MG63 (cell line): Measurements from ENCODE around the gene NKD2. TPM values are rescaled to one million over a fixed set of nuclear protein-coding genes. Genes with fewer than 3 reads are reported as not detected.
"Not testable (repeated sequence)": the region's sequence is repeated elsewhere in the genome, so short reads cannot be mapped to it uniquely, and the experiment has no call there.

ENCODE experiments used
- DNase-seq: peaks from one replicate; pipeline ENCODE4 v3.0.0-alpha.2; 2020
- H3K27me3 ChIP-seq: fragments of 250-450 bp; sonication (Bioruptor Pico); 2 replicates; pipeline ENCODE4 v1.5.1; 2020; ENCODE audit warnings: mild to moderate bottlenecking, moderate library complexity
- H3K36me3 ChIP-seq: fragments of 250-450 bp; sonication (Bioruptor Pico); 2 replicates; pipeline ENCODE4 v1.5.1; 2020; ENCODE audit warnings: mild to moderate bottlenecking, moderate library complexity
- H3K4me3 ChIP-seq: fragments of 250-450 bp; sonication (Bioruptor Pico); 2 replicates; pipeline ENCODE4 v1.5.1; 2020; ENCODE audit warnings: mild to moderate bottlenecking, moderate library complexity
- H3K9me3 ChIP-seq: fragments of 250-450 bp; sonication (Bioruptor Pico); 2 replicates; pipeline ENCODE4 v1.5.1; 2020; ENCODE audit warnings: mild to moderate bottlenecking, moderate library complexity
- total RNA-seq: library from RNA; depleted of rRNA; stranded (reverse); fragments of >200 nt; shearing (Covaris generic); gene quantifications from 2 replicates; pipeline ENCODE4 v1.2.3, GENCODE V29; 2014; ENCODE audit warnings: low replicate concordance

Gene NKD2
- total RNA-seq, 1 experiment from 2014 or later = 3.4 TPM

DNA sequence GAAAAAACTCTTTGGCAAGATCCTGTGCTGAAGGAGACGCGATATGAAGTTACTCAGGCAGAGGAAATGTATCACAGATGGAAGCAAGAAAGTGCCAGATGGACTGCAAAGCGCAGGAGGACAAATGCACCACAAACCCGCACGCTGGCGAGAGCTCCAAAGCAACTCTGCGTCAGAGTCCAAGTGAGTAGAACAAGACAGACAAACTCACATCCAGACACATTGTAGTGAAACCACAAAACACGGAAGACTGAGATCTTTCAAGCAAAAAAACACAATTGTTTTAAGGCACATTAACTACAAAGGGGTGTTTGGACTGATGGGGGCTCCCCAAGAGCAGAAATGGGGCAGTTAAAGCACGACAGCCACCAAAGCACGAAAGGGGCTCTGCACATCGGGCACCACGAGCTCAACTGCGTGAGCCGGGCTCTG lies 39.2 kb upstream of the NKD2 start:
- Histone ChIP-seq H3K27me3 (no peaks in the 10 kb centered on the region), H3K9me3 (peaks cover 4% of the 10 kb centered on the region; the same call in 1 of the 2 replicates), H3K4me3 (peak overlapping the region; percentile 5; the same call in 1 of the 2 replicates), H3K36me3 (no peaks in the 10 kb centered on the region)
- peak; percentile 86 for DNase-seq

GRCh38 chr5:972575-972974 lies 36.0 kb upstream of the NKD2 start:
- H3K4me3 ChIP-seq, H3K27me3 ChIP-seq, DNase-seq, H3K9me3 ChIP-seq, H3K36me3 ChIP-seq: not testable (repeated sequence)

- Histone ChIP-seq H3K36me3 (no peaks in the 10 kb centered on the region), H3K9me3 (no peaks in the 10 kb centered on the region), H3K27me3 (no peaks in the 10 kb centered on the region), H3K4me3 (no peak overlapping the region)
- no peak for DNase-seq
Observed at GRCh38 chr5:976849-977751, 31.5 kb upstream of the NKD2 start.

DNA sequence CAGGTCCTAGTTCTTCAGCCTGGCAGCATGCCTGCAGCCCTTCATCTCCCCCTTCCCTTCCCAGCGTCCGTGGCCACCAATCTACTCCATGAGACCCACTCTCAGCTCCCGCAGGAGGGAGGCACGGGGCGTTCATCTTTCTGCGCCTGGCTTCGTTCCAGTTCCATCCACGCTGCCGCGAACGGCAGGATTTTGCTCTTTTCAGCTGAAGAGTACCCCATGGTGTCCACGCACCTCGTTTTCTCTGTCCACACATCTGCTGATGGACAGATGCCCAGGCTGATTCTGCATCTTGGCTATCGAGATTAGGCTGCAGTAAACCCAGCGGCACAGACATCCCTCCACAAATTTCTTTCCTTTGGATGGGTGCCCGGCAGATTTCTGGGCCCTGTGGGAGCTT lies 30.5 kb upstream of the NKD2 start:
- H3K27me3 ChIP-seq = no peaks in the 10 kb centered on the region
- no peaks in the 10 kb centered on the region for H3K9me3 ChIP-seq
- DNase-seq = no peak
- H3K4me3 ChIP-seq = no peak overlapping the region
- no peaks in the 10 kb centered on the region for H3K36me3 ChIP-seq

DNA sequence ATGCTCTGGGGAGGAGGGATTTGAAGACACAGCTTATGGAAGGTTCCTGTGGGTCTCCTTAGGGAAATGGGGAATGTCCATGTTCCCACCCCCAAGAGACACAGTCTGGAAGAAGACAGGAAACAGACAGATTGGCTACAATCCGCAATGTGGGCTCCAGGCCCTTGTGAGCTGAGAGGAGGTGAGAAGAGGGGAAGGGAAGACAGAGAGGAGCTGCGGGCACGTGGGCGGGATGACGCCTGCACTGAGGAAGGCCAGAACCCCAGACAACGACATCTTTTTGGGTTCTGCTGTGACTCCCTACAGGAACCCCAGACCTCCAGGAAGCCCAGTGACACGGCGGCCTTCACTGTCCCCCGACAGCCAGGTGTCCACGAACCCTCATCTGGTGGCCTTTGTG lies 29.9 kb upstream of the NKD2 start:
- Histone ChIP-seq H3K27me3 (no peaks in the 10 kb centered on the region), H3K9me3 (peaks cover under 1% of the 10 kb centered on the region; the same call in 1 of the 2 replicates), H3K36me3 (no peaks in the 10 kb centered on the region), H3K4me3 (no peak overlapping the region)
- no peak for DNase-seq

DNA sequence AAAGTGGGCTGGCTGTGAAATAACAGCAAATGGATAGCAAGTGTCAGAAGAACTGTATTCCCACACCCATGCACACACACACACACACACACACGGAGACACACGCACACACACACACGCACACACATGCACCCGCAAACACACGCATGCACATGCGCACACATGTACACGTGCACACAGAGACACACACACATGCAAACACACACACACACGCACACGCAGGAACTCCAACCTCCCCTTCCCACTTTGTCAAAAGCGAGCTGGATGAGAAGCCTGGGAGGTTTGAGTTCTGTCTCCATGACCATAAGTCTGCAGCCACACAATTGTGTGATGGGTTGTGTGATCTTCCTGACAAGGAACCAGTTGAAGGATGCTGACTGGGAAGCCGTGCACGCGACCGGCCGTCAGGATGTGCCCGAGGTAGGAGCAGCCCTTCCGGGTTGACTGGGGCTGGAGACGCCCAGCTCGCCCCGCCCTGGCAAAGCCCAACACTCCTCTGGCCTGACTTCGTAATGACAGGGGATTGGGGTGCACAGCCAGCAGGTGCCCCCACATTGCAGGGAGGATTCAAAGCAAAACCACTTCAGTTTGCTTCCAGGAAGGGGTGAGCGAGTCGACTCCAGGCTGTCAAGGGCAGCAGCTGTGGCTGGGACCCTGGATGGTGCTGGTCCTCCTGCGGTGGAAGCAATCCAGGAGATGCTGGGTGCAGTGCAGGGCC lies 29.3 kb upstream of the NKD2 start:
- no peak overlapping the region for H3K4me3 ChIP-seq
- no peaks in the 10 kb centered on the region for H3K27me3 ChIP-seq
- DNase-seq = no peak
- H3K36me3 ChIP-seq = no peaks in the 10 kb centered on the region
- peaks cover 6% of the 10 kb centered on the region for H3K9me3 ChIP-seq

DNA sequence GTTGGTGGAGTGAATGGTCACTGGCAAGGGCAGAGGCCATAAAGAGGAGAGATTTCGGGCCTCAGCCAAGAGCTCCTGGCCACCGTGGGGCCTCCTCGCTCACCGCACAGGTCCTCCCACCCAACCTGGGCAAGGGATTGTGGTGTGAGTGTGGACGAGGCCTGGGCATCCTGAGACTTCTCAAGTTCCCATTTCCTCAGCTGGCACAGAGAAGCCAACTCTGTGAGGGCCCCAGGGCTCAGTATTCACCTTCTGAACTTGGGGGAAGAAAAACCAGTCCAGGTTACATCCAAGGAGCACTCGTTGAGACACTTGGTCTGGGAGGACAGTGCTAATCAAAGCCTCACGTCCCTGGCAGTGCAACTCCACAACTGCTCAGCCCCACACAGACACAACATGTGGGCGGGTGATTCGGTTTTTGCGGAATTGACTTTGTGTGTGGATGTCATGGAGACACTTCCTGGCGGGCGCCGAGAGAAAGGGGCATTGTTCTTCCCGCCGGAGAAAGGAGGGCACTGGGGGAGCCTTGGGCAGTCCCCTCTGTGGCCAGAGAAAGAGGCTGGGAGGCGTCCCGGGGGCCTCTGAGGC lies 28.5 kb upstream of the NKD2 start:
- Histone ChIP-seq H3K4me3 (no peak overlapping the region), H3K36me3 (no peaks in the 10 kb centered on the region), H3K9me3 (peaks cover 14% of the 10 kb centered on the region), H3K27me3 (no peaks in the 10 kb centered on the region)
- DNase-seq = no peak

DNA sequence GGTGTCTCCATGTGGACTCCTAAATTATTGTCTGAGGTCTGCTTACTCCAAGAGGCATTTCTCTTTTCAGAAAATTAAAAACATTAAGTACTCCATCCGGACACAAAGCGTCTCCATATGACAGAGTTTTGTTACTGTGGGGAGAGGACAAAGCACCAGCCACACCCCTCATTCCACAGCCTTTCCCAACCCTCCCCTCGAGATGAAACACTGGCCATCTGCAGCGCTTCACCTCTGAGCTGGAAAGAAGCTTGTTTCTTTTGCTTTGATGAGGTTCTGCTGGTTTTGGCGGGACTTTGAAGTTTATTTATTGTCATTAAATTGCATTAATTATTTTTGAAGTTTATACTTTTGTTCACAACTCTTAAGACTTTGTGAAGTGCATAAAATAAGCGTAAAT lies 27.6 kb upstream of the NKD2 start:
- Histone ChIP-seq H3K9me3 (peaks cover 22% of the 10 kb centered on the region), H3K4me3 (no peak overlapping the region), H3K27me3 (no peaks in the 10 kb centered on the region), H3K36me3 (no peaks in the 10 kb centered on the region)
- peak; percentile 54 for DNase-seq

GRCh38 chr5:981456-981855 lies 27.1 kb upstream of the NKD2 start:
- no peak for DNase-seq
- Histone ChIP-seq H3K36me3 (no peaks in the 10 kb centered on the region), H3K27me3 (no peaks in the 10 kb centered on the region)

DNA sequence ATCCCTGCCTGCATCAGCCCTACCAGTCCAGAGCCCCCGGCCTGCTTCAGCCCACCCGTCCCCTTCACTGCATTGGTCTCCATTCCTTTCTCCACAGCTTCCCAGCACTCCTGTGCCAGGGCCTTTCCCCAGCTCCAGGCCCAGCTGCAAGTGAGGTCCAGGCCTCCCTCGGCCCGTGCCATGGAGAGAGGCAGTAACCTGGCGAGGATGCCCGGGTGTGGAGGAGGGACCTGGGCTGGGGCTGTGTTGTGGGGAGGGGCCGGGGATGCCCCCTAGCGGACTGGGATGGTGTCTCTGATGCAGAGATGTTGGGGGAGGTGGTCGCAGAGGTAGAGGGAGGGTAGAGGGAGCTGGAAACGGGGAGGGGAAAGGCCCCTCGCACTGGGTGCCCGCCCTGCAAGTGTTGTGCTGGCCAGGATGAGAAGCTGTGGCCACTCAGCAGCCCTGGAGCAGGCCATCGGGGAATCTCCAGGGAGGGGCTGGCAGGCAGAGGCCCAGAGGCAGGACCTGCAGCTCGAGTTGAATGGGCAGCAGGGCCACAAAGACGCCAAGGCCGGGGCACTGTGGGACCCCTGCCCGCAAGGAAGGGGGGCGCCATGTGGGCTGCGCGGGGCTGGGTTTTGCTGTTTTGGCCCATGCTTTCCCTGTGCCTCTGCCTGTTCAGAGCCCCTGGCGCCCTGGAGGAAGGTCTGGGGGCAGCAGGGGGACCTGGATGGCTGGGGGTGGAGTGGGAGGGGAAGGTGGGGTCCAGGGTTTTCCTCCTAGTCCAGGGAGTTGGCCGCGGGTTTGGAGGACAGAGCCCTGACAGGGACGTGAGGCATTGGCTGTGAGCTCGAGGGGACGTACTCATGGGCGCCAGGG lies 26.0 kb upstream of the NKD2 start:
- H3K9me3 ChIP-seq = peaks cover 37% of the 10 kb centered on the region
- DNase-seq = peak; percentile 70
- H3K27me3 ChIP-seq = no peaks in the 10 kb centered on the region
- no peak overlapping the region for H3K4me3 ChIP-seq
- no peaks in the 10 kb centered on the region for H3K36me3 ChIP-seq

More at GRCh38 chr5:981456-981855, 27.1 kb upstream of the NKD2 start:
- Histone ChIP-seq H3K9me3 (peaks cover 27% of the 10 kb centered on the region), H3K4me3 (no peak overlapping the region)

- Histone ChIP-seq H3K9me3 (peaks cover 38% of the 10 kb centered on the region), H3K36me3 (no peaks in the 10 kb centered on the region), H3K27me3 (no peaks in the 10 kb centered on the region), H3K4me3 (no peak overlapping the region)
- no peak for DNase-seq
Observed at GRCh38 chr5:983238-983524, 25.4 kb upstream of the NKD2 start.

DNA sequence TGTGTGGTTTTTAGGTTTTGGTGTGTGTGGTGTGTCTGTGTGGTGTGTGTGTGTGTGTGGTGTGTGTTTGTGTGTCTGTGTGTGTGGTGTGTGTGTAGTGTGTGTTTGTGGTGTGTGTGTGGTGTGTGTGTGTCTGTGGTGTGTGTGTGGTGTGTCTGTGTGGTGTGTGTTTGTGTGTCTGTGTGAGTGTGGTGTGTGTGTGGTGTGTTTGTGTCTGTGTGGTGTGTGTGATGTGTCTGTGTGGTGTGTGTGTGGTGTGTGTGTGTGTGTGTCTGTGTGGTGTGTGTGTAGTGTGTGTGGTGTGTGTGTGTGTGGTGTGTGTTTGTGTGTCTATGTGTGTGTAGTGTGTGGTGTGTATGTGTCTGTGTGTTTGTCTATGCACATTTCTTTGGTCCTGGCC lies 25.0 kb upstream of the NKD2 start:
- Histone ChIP-seq H3K4me3 (no peak overlapping the region), H3K27me3 (no peaks in the 10 kb centered on the region), H3K9me3 (peaks cover 41% of the 10 kb centered on the region), H3K36me3 (no peaks in the 10 kb centered on the region)
- DNase-seq = no peak

- Histone ChIP-seq H3K36me3 (no peaks in the 10 kb centered on the region), H3K27me3 (no peaks in the 10 kb centered on the region), H3K4me3 (no peak overlapping the region), H3K9me3 (peaks cover 41% of the 10 kb centered on the region)
- DNase-seq = no peak
Observed at GRCh38 chr5:984774-985173, 23.8 kb upstream of the NKD2 start.

DNA sequence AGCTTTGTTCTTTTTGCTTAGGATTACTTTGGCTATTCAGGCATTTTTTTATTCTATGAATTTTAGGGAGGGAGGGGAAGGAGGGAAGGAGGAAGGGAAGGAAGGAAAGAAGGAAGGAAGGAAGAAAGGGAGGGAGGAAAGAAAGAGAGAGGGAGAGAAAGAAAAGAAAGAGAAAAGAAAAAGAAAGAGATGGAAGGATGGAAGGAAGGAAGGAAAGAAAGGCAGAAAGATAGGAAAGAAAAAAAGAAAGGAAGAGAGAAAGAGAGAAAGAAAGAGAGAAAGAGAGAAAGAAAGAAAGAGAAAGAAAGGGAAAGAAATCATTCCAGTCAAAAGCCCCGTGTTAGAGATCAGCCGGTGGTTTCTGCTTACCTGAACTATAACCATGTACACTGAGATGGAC lies 20.8 kb upstream of the NKD2 start:
- H3K9me3 ChIP-seq = peaks cover 41% of the 10 kb centered on the region
- no peaks in the 10 kb centered on the region for H3K27me3 ChIP-seq
- no peak overlapping the region for H3K4me3 ChIP-seq
- H3K36me3 ChIP-seq = no peaks in the 10 kb centered on the region
- DNase-seq = no peak

GRCh38 chr5:988322-988721 lies 20.3 kb upstream of the NKD2 start:
- Histone ChIP-seq H3K27me3 (no peaks in the 10 kb centered on the region), H3K36me3 (no peaks in the 10 kb centered on the region), H3K9me3 (peaks cover 41% of the 10 kb centered on the region), H3K4me3 (no peak overlapping the region)
- no peak for DNase-seq

- Histone ChIP-seq H3K9me3 (peaks cover 27% of the 10 kb centered on the region), H3K27me3 (no peaks in the 10 kb centered on the region), H3K36me3 (no peaks in the 10 kb centered on the region), H3K4me3 (no peak overlapping the region)
- no peak for DNase-seq
Observed at GRCh38 chr5:989961-990530, 18.6 kb upstream of the NKD2 start.
